Glutamatergic neuron (in vitro differentiated cells): ENCODE data around the gene KIFAP3. TPM values are rescaled to one million over a fixed set of nuclear protein-coding genes. Genes with fewer than 3 reads are reported as not detected.

Experiments
- DNase-seq: peaks from one replicate; pipeline ENCODE4 v3.0.0; 2022
- H3K27ac Mint-ChIP-seq: one replicate; pipeline ENCODE4 v1.8.0; 2020; ENCODE audit warnings: mild to moderate bottlenecking, mixed read lengths, inconsistent platforms; ENCODE audit not compliant: unreplicated experiment
- H3K27me3 Mint-ChIP-seq: one replicate; pipeline ENCODE4 v1.8.0; 2020; ENCODE audit warnings: mild to moderate bottlenecking, moderate library complexity, mixed read lengths, inconsistent platforms; ENCODE audit not compliant: unreplicated experiment
- H3K36me3 Mint-ChIP-seq: one replicate; pipeline ENCODE4 v1.8.0; 2020; ENCODE audit warnings: mild to moderate bottlenecking, mixed read lengths, inconsistent platforms; ENCODE audit not compliant: unreplicated experiment
- H3K4me1 Mint-ChIP-seq: one replicate; pipeline ENCODE4 v1.8.0; 2020; ENCODE audit warnings: mild to moderate bottlenecking, low read depth, mixed read lengths, inconsistent platforms; ENCODE audit not compliant: unreplicated experiment
- H3K4me3 Mint-ChIP-seq: one replicate; pipeline ENCODE4 v1.8.0; 2020; ENCODE audit warnings: mild to moderate bottlenecking, mixed read lengths, inconsistent platforms; ENCODE audit not compliant: unreplicated experiment
- H3K9me3 Mint-ChIP-seq: one replicate; pipeline ENCODE4 v1.8.0; 2020; ENCODE audit warnings: mild to moderate bottlenecking, moderate library complexity, mixed read lengths, inconsistent platforms; ENCODE audit not compliant: unreplicated experiment
- CTCF ChIP-seq: fragments of 200-600 bp; sonication (generic); IDR thresholded peaks from one replicate; pipeline ENCODE4 v1.5.0; 2021; ENCODE audit not compliant: partially characterized antibody, unreplicated experiment
- total RNA-seq: library from RNA; stranded (reverse); fragmentation: NEBNext Ultra II Directional; extraction: Animal tissue kit (Norgen Biotek cat#: 25700); gene quantifications from one replicate; pipeline ENCODE4 v1.2.1, GENCODE V29; 2021; ENCODE audit not compliant: unreplicated experiment

The KIFAP3 gene
- total RNA-seq, 1 donor from 2014 or later = 61.6 TPM

- Mint-ChIP-seq H3K36me3 (no peaks in the 10 kb centered on the region), H3K9me3 (no peaks in the 10 kb centered on the region), H3K27me3 (no peaks in the 10 kb centered on the region), H3K27ac (no peak overlapping the region), H3K4me3 (no peak overlapping the region), H3K4me1 (peaks cover 3% of the 10 kb centered on the region)
- DNase-seq = no peak
- TF ChIP-seq CTCF = no peak
These were observed 189.3 kb downstream of the KIFAP3 start for GRCh38 chr1:169885207-169885606.

- DNase-seq = no peak
- no peaks in the 10 kb centered on the region for H3K27me3 Mint-ChIP-seq
- H3K4me3 Mint-ChIP-seq = no peak overlapping the region
- no peaks in the 10 kb centered on the region for H3K36me3 Mint-ChIP-seq
- H3K4me1 Mint-ChIP-seq = peaks cover 3% of the 10 kb centered on the region
- no peak overlapping the region for H3K27ac Mint-ChIP-seq
- no peaks in the 10 kb centered on the region for H3K9me3 Mint-ChIP-seq
- no peak for TF ChIP-seq CTCF
These were observed 189.9 kb downstream of the KIFAP3 start for GRCh38 chr1:169884634-169885033.

DNA sequence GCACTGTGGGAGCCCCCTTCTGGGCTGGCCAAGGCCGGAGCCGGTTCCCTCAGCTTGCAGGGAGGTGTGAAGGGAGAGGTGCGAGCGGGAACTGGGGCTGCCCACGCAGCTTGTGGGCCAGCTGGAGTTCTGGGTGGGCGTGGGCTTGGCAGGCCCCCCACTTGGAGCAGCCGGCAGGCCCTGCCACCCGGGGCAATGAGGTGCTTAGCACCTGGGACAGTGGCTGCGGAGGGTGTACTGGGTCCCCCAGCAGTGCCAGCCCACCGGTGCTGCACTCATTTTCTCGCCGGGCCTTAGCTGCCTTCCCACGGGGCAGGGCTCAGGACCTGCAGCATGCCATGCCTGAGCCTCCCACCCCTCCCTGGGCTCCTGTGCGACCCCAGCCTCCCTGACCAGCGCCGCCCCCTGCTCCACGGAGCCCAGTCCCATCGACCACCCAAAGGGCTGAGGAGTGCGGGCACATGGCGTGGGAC is 192.4 kb downstream of the KIFAP3 start:
- H3K27me3 Mint-ChIP-seq = no peaks in the 10 kb centered on the region
- no peak for DNase-seq
- H3K36me3 Mint-ChIP-seq = no peaks in the 10 kb centered on the region
- no peak overlapping the region for H3K27ac Mint-ChIP-seq
- TF ChIP-seq CTCF = no peak
- no peaks in the 10 kb centered on the region for H3K4me1 Mint-ChIP-seq
- H3K4me3 Mint-ChIP-seq = no peak overlapping the region
- H3K9me3 Mint-ChIP-seq = no peaks in the 10 kb centered on the region

GRCh38 chr1:169879034-169879840 is 195.3 kb downstream of the KIFAP3 start:
- H3K9me3 Mint-ChIP-seq = no peaks in the 10 kb centered on the region
- no peaks in the 10 kb centered on the region for H3K27me3 Mint-ChIP-seq
- no peak overlapping the region for H3K4me3 Mint-ChIP-seq
- no peaks in the 10 kb centered on the region for H3K4me1 Mint-ChIP-seq
- no peak overlapping the region for H3K27ac Mint-ChIP-seq
- no peak for DNase-seq
- no peak for TF ChIP-seq CTCF
- H3K36me3 Mint-ChIP-seq = no peaks in the 10 kb centered on the region

DNA sequence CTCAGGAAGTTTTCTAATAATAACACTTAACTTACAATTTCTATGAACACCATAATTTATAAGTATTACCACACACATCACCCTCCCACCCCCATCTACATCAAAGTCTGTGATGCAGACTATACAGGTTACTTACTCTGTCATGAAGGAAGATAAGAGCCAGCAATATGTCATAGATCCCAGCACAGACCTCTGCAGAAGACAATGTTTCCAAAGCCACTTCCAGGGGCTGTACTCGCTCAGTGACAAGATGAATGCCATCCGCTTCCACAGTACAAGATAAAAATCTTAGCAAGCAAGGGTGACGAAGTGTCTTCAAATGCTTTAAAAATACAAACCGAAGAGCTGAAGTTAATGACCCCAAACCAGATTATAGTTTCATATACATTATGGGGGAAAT is 196.0 kb downstream of the KIFAP3 start:
- H3K4me3 Mint-ChIP-seq = no peak overlapping the region
- H3K27ac Mint-ChIP-seq = no peak overlapping the region
- H3K36me3 Mint-ChIP-seq = peaks cover 5% of the 10 kb centered on the region
- TF ChIP-seq CTCF = no peak
- no peaks in the 10 kb centered on the region for H3K9me3 Mint-ChIP-seq
- H3K4me1 Mint-ChIP-seq = no peaks in the 10 kb centered on the region
- no peaks in the 10 kb centered on the region for H3K27me3 Mint-ChIP-seq
- no peak for DNase-seq
